GM21576 (cell line): ENCODE results near the gene NOL4L.

ENCODE experiments used
- ATAC-seq: cut with Tn5 transposase; IDR thresholded peaks from one replicate; pipeline ENCODE4 v1.9.1; 2021; ENCODE audit warnings: mild to moderate bottlenecking, moderate library complexity; ENCODE audit not compliant: unreplicated experiment

Gene NOL4L

DNA sequence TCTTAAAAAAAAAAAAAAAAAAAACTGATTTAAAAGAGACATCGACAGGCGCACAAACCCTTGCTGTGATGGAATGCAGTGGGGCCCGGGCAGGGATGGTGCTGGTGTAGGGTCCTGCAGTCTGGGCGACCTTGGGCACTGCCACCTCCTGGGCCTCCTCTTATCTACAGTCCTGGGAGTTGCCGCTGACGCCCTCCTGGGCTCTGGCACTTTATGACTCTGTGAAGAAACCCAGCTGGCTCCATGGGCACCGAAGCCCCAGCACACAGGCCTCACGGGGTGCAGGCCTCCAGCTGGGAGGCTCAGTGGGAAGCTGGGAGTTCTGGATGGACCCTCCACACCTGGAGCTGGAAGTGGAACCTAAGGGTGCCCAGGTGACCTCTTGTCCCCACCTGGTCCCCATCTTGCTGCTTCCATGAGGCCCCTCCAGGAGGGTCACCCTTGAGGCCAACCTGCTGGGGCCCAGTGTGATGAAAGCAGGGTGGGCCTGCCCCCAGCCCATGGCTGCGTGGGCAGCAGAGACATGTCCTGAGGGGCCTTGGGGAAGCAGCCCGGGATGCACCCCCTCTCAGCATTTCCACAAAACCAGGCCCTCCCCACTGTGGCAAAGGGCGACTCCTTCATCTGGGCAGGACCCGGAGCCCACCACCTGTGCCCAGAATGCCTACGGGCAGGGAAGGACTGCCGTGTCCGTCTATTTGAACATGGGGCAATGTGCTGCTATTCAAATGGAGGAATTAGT lies 122.1 kb downstream of the NOL4L start:
- no peak for ATAC-seq

DNA sequence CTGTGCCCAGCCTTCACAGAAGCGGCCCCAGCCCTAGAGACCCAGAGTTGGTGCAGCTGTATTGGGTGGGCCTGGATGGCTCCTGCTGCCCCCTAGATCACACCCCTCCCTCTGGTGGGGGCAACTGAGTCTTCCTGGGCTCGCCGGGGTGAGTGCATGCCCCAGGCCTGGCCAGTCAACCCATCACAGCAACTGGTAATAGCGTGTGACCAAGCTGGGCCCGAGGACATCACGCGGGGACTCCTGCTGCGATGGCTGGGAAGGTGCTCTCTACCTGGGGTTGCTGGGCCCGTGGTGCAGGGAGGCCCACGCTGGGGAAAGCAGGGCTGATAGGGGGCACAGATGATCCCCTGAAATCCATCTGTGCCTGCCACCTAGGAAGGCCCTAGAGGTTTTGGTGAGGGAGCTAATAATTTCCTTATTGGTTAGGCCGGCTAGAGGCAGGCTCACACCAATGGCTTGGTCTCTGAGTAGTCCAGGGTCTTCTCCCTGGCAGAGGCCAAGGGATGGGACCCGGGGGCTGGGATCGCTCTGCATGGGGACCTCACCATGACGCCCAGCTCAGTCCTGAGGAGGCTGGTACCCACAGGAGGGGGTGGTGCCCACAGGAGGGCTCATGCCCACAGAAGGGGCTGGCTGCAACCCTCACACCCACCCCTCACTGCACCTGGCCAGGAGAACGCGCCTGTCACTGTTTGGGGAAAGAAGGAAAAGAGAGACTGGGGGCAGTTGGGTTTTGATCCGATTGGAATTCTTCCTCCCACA lies 123.1 kb downstream of the NOL4L start:
- ATAC-seq, result no peak

DNA sequence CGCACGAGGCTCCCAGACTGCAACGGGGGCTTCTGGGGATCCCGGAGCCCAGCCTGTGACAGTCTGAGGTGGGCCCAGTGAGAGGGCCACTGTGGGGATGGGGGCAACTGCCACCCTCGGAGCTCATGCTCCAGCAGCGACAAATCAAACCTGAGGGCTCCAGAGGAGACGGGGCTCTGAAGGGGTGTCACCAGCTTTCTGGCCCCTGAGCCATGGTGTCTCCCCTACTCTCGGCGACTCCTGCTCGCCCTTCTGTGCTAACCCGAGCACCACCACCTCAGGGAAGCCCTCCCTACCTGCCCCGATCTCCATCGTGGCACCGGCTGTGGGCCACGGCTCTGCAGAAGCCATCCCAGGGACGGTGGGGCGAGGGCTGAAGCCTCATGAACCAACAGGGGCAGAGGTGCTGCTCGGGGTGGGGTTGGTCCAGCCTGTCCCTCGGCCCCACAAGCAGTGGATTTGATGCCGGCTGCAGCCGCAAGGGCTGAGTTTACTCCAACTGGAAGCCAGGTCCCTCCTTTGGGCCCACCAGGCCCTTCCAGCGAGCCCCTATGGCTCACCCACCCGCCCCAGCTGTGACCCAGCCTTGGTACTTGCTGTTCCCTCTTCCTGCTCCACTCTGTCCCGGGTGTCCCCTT lies 124.3 kb downstream of the NOL4L start:
- no peak for ATAC-seq

DNA sequence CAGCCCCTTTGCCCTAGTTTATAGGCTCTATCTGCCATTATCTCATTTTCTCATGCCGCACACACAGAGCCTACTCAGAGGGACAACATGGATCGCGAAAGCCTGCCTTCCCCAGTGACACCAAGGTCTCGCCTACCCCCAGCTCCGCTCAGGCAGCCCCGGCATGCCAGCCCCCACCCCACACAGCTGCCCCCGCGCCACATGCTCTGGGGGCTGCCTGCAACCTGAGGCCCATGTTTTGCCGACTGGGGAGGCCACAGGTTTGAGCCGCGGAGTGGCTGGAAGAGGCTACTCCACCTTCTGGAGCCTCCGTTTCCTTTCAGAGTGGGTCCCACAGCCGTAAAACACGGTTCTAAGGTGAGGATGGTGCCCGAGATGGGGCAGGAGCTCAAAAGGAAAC lies 124.9 kb downstream of the NOL4L start:
- ATAC-seq, result no peak

DNA sequence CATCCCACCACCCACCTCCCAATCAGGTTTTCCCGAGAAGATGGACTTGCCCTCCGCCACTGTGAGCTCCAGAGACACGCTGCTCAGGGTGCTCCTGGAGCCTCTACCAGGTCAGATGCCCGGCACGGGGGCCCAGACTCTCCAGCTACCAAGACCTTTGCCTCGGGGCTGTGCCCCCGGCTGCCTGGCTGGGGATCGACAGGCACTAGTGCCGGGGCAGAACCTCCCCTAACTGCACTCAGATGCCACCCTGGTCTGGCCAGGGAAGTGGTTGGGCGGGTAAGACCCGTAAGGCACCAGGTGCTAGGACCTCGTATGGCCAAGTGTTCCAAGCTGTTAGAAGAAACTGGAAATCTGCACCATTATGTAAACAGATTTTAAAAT lies 126.3 kb downstream of the NOL4L start:
- no peak for ATAC-seq

DNA sequence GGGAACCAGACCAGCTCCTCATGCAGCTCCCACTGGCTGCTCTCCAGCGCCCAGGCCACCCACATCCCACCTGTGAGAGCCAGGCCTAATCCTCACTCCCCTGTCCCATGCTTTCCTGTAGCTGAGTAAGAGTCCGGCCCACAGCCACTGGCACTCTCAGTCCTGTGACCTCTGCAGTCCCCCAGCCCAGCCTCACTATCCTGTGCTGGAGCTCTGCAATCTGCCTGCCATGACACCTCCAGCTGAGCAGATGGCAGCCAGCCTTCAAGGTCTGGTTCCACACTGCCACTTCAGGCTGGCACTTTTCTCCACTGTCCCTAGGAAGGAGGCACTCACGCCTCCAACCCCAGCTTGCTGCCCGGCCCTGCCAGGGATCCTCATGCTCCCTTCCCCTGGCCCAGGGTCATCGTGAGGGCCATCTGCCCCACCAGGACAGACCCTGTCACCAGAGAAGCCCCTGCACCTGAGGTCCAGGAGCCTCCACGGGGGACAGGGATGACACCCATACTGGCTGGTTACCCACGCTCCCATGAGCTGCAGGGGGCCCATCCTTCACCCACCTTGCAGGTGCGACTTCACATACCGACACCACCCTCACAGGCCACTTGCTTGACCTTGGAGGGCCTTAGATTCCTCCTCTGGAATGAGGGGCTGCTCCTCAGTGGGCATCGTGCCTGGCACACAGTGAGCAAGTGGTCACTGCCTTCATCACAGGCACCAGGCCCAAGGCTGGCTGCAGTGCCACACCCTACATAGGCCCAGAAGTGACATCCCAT lies 126.9 kb downstream of the NOL4L start:
- ATAC-seq, result no peak

DNA sequence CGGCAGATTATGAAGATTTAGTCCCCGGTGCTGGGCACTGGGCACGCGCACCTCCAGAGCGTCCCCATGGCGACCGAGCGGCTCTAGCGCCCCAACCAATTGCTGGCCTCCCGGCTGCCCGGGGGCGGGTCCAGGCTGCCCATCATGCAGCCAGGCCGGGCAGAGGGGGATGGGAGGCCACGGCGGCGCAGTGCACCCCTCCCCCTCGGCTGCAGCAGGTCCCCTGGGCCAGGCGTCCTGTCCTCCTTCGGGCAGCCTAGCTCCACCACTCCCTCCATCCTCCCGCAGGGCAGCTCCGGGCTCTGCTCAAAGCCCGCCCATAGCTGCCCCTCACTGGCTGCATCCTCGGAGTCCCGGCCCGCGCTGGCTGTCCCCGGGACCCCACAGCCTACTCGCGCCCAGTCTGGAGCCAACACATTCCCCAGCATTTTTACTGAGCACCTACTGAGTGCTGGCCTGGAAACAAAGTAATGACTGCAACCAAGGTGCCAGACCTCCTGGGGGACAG lies 127.6 kb downstream of the NOL4L start:
- no peak for ATAC-seq

DNA sequence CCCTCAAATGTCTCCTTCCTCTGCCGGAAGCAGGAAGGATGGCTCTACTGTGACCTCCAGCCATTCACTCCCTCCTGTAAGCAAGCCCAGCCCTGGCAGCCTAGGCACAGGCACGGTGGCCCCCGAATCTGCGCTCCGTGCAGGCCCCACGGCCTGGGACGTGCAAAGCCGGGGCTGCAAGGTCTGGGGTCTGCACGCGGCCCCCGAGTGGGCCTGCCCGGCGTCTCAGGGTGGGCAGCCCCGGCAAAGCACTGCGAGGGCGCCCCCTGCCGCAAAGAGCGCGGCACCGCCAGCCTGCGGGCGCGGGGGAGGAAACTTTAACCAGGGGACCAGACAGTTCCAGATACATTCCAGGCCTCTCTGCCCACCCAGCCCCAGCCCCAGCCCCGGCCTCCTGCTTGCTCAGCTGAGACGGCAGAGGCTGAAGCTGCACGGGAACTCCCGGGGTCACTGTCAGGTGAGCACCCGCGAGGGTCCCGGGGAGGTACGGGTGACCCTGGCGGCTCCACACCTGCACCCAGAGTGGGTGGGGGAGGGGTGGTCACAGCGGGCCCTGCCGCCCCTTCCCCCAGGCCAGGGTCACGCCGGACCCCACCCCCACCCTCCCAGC lies 128.2 kb downstream of the NOL4L start:
- no peak for ATAC-seq

DNA sequence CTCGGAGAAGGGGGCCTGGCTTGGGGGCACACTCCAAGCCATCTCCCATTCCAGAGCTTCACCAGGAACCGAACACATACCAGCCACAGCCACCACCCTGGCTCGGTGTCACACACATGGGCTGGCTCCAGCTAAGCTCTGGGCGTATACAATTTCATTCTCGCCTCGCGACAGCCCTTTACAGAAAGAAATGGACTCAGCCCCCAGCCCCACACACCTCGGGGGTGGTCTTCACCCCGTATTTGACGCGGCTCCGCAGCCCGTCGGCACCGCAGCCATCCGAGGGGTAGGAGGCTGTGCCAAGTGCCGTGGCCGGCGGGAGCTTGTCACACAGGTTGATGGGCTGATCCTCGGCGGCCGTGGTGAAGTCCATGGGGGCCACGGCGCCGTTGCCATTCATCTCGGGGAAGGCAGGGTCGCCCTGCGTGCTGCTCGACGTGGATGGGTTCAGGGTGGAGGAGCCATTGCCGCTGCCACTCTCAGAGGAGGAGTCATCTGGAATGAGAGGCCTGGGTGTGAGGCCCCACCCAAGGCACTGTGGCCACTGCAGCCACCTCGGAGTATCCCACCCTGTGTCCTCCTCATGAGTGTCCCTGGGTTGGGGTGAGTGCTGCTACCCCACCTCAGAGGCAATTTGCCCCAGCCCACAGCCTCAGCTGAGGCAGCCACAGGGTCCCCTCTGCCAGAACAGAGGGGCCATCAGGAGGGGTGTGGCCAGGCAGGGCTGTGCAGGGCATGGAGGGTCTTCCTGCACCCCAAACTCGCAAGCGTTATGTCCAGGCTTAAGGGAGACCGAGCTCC lies 129.0 kb downstream of the NOL4L start:
- ATAC-seq, result no peak

DNA sequence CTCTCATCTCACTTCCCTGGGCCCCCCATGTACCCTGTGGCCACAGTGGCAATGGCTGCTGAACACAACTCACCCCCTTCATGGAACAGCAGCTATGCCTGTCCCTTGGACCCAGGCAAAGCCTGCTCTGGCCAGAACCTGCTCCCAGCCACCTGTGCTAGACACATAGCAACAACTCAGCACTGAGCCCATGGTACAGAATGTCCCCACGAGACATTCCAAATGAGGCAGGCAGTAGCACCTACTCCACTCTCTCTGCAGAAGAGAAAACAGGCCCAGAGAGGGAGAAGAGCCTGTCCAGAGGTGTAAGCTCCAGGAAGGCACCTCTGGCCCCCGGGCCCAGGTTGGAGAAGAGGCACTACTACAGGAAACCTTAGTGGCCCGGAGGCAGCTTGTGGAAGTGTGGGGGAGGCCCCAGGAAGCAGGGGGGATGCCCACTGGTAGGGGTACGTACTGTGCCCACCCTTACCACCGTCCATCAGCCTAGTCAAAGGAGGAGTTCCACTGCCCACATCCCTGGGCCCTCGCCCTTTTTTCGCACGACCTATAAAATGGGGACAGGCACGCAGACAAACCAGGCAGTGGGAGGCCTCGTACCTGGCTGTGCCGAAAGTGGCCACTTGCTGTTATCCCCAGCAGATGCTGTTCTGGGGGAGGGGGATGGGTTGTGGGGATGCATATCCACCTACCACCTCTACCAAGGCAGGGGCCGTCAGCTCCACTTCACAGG lies 129.8 kb downstream of the NOL4L start:
- ATAC-seq, result no peak

DNA sequence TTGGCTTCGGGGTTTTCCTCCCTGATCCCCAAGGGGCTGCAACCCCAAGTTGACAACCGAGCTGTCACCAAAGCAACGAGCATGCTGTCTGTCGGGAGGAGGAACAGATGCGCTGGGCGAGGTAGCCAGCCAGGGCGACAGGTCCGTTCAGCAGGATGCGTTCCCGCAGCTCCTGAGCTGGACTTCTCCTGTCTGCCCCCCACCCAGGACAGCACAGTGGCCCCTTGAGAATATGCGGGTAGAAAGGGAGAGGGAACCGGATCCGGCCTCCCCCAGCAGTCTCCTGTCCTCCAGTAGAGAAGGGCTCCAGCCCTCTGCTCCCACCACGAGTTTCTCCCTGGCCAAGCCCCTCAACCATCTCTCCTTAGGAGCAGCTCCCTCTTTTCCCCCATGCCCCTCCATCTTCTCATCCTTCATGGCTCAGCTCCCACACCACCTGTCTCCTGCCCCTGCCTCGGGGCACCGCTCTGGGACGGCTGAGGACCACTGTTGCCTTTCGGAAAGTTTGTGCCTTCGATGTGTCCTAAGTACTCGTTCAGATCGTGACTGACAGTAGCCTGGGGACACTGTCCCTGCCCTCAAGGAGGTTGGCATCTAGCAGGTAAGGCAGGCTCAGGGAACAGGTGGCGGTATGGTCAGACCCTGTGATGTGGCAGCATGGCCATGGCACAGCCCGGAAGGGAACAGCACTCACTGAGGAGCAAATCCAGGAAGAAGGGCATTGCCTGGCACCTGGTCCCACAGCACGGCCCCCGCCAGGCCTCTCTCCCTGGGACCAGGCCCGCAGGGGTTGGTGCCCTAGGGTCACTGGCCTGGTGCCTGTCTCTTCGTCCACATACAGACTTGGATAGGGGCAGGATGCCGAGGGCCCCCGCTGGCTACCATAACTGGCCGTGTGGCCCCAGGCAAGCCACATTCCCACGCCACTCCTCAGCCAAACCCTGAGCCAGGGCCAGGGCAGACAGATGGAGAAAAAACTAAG lies 130.7 kb downstream of the NOL4L start:
- no peak for ATAC-seq

DNA sequence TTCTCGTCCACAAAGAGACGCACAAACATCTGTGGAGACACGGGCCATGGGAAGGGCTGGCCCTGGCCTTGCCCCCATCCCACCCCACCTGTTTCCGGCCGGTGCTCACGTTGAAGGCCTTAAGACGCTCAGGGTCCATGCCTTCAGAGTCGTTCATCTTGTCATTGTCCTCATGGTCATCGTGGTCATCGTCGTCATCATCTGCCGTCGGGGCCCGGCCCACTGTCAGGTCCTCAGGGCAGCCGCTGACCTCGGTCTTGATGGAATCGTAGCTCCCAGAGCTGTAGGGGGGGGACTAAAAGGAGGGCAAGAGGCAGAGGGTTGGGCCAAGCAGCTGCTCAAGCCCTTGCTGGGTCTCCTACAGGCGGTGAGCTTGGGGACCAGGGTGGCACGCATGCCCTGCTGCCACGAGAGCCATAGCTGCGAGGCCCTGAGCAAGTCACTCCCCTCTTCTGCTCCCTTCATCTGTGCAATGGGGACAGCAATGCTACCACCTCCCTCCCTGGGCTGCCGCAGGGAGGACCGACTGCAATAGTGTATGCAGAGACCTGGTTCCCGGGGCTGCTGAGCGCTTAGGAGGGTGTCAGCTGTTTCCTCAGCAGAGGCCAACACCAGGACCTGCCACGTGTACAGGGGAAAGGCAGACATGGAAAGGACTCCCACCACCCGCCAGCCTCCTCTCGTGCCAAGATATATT lies 131.5 kb downstream of the NOL4L start:
- no peak for ATAC-seq

DNA sequence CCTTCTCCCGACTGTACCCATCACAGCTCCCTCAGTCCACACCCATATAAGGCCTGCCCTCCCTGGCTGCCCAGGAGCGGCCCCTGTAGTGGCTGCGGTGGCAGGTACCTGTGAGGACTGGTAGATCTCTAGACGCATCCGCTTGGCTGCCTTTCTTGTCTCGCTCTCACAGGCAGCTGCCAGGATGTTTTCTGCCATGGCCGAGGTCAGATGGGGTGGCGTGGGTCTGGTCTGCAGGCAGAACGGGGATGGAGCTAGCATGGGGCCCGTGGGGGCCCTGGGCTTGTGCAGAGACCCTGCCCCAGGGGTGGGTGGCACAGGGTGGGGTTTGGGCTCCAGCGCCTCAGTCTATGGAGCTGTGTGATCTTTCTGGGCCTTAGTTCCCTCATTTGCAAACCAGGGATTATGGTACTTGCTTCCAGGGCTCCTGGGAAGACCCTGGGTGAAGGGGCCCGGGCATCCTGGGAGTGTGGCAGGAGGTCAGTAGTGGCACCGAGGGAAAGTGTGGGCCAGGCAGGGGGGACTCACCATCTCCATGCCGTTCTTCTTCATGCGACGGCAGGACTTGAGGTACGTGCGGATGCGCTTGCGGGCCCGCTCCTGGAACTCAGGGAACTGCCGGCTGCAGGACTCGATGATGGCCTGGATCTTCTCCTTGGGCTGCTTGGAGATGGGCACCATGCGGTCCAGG lies 132.2 kb downstream of the NOL4L start:
- no peak for ATAC-seq

DNA sequence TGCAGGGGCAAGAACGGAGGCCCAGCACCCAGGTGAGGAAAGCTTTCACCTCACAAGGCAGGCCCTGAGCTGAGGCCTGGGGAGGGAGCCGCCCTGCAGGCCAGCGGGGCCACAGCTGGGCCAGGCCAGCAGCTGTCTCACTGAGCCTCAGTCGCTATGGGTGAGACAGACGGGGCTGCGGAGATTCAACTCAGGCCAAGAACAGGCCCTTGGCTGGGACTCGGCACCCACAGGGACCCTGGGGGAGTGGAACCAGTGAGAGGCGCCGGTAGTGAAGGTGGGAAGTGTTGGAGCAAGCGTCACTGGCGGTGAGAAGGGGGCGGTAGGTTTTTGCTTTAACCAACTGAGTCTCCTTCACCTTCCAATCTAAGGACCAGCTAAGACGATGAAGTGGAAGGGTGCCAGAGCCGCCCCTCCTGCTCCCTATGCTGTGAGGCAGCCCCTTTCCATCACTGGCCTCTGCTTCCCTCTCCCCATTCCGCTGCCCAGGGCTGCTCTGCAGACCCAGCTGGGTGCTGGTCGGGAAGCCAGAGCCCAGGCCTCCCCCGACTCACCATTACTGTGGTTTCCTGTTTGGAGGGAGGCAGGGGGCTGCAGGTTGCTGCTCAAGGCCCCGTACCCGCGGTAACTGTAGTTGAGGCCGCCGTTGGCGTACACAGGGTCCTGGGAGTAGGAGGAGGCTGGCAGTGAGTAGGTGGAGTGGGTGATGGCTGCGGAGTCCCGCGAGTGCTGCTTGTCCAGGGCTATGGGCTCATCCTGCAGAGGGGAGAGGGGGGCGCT lies 133.3 kb downstream of the NOL4L start:
- ATAC-seq, result no peak

DNA sequence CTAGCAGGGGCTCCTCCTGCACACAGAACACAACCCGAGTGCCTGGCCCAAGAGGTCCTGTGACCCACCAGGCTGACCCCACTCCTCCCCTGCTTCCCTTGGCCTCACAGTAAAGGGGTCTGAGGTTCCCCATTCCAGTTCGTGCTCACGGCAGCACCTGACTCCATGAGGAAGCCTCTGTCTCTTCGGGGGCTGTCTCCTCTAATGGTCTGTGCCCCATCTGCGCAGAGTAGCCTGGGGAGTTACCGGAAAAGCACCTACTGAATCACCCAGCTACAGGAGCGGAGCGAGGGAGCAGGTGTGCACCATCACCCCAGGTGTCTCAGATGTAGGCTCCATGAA lies 133.8 kb downstream of the NOL4L start:
- no peak for ATAC-seq

DNA sequence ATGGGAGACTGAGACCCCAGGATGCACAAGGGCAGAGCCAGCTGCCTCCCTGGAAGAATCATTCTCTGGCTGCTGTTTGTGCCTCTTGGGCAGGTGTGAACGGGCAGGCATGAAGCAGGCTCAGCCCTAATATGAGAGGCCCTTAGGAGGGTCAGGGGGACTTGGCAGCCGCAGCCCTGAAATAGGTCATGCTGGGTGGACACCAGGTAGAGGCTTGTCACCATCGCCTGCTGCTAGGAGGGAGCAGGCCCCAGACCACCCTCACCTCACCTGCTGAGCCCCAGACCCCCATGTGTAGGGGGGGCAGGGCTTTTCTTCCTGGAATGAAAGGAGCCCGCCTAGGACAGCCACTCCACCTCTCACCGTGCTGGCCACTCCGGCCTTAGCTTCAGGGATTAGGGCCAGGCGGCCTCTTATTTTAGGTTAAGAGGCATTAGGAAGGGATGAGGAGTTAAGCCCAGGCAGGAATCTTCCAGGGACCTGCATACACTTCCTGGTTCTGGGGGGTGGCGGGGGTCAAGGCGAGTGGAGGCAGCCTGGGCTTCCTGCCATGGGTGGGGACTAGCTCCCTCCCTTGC lies 134.6 kb downstream of the NOL4L start:
- no peak for ATAC-seq
